ACC112 (cell line): ENCODE measurements around the gene PERM1.
"Not testable (repeated sequence)": the region's sequence is repeated elsewhere in the genome, so short reads cannot be mapped to it uniquely, and the experiment has no call there.

Experiments
- H2AFZ ChIP-seq: fragments of 200-600 bp; sonication (generic); one replicate; pipeline ENCODE4 v1.6.0; 2017; ENCODE audit warnings: antibody characterized with exemption, low read length; ENCODE audit not compliant: unreplicated experiment
- H3K27ac ChIP-seq: fragments of 200-600 bp; sonication (generic); 2 replicates; pipeline ENCODE4 v1.5.1; 2014; ENCODE audit warnings: low read depth, mild to moderate bottlenecking, antibody characterized with exemption, low read length, moderate library complexity
- H3K27me3 ChIP-seq: fragments of 200-600 bp; sonication (generic); 2 replicates; pipeline ENCODE4 v1.6.1; 2014; ENCODE audit warnings: mild to moderate bottlenecking, antibody characterized with exemption, low read length, moderate library complexity, mixed read lengths; ENCODE audit not compliant: insufficient read depth
- H3K36me3 ChIP-seq: fragments of 200-600 bp; sonication (generic); 2 replicates; pipeline ENCODE4 v1.6.1; 2016; ENCODE audit warnings: mild to moderate bottlenecking, antibody characterized with exemption, low read length, moderate library complexity, mixed read lengths; ENCODE audit not compliant: insufficient read depth
- H3K4me1 ChIP-seq: fragments of 200-600 bp; sonication (generic); one replicate; pipeline ENCODE4 v1.6.1; 2016; ENCODE audit warnings: low read length, mixed read lengths; ENCODE audit not compliant: insufficient read depth, unreplicated experiment, control insufficient read depth
- H3K4me3 ChIP-seq: fragments of 200-600 bp; sonication (generic); 2 replicates; pipeline ENCODE4 v1.5.1; 2014; ENCODE audit warnings: mild to moderate bottlenecking, low read depth, low read length
- H3K79me2 ChIP-seq: fragments of 200-600 bp; sonication (generic); one replicate; pipeline ENCODE4 v1.6.0; 2016; ENCODE audit warnings: low read length; ENCODE audit not compliant: control insufficient read depth, unreplicated experiment, insufficient read depth

Gene PERM1

GRCh38 chr1:995665-996633, 14.1 kb upstream of the PERM1 start:
- H3K27me3 ChIP-seq: peaks cover 3% of the 10 kb centered on the region; the same call in 1 of the 2 replicates
- no peak overlapping the region for H3K27ac ChIP-seq
- no peaks in the 10 kb centered on the region for H3K4me1 ChIP-seq
- H3K79me2 ChIP-seq: peaks cover 5% of the 10 kb centered on the region
- no peak overlapping the region for H3K4me3 ChIP-seq
- no peak overlapping the region for H2AFZ ChIP-seq
- H3K36me3 ChIP-seq: no peaks in the 10 kb centered on the region

- not testable (repeated sequence) for H3K36me3 ChIP-seq, H2AFZ ChIP-seq, H3K27me3 ChIP-seq, H3K4me1 ChIP-seq, H3K79me2 ChIP-seq, H3K27ac ChIP-seq, H3K4me3 ChIP-seq
Observed at GRCh38 chr1:994546-994945, 12.7 kb upstream of the PERM1 start.

GRCh38 chr1:993379-993995, 11.6 kb upstream of the PERM1 start:
- Histone ChIP-seq H3K4me3 (no peak overlapping the region), H2AFZ (no peak overlapping the region), H3K27me3 (peaks cover 9% of the 10 kb centered on the region; the same call in 1 of the 2 replicates), H3K4me1 (no peaks in the 10 kb centered on the region), H3K27ac (no peak overlapping the region), H3K79me2 (no peaks in the 10 kb centered on the region), H3K36me3 (no peaks in the 10 kb centered on the region)

- peaks cover 9% of the 10 kb centered on the region; the same call in 1 of the 2 replicates for H3K27me3 ChIP-seq
- H3K27ac ChIP-seq: no peak overlapping the region
- no peak overlapping the region for H2AFZ ChIP-seq
- no peaks in the 10 kb centered on the region for H3K4me1 ChIP-seq
- no peaks in the 10 kb centered on the region for H3K36me3 ChIP-seq
- no peak overlapping the region for H3K4me3 ChIP-seq
- H3K79me2 ChIP-seq: no peaks in the 10 kb centered on the region
Observed at GRCh38 chr1:992362-992761, 10.5 kb upstream of the PERM1 start.

- H3K36me3 ChIP-seq: no peaks in the 10 kb centered on the region
- H3K4me3 ChIP-seq: no peak overlapping the region
- no peaks in the 10 kb centered on the region for H3K4me1 ChIP-seq
- peaks cover 9% of the 10 kb centered on the region; the same call in 1 of the 2 replicates for H3K27me3 ChIP-seq
- no peak overlapping the region for H2AFZ ChIP-seq
- no peaks in the 10 kb centered on the region for H3K79me2 ChIP-seq
- H3K27ac ChIP-seq: no peak overlapping the region
Observed at GRCh38 chr1:991895-992294, 10.0 kb upstream of the PERM1 start.

- not testable (repeated sequence) for H3K27me3 ChIP-seq, H3K4me1 ChIP-seq, H3K79me2 ChIP-seq, H2AFZ ChIP-seq, H3K4me3 ChIP-seq, H3K36me3 ChIP-seq, H3K27ac ChIP-seq
Observed at GRCh38 chr1:991275-991674, 9.4 kb upstream of the PERM1 start.

GRCh38 chr1:988061-988460, 6.2 kb upstream of the PERM1 start:
- H3K27me3 ChIP-seq, H3K4me3 ChIP-seq, H3K27ac ChIP-seq, H3K79me2 ChIP-seq, H3K36me3 ChIP-seq, H3K4me1 ChIP-seq, H2AFZ ChIP-seq: not testable (repeated sequence)

GRCh38 chr1:985126-985525, 3.2 kb upstream of the PERM1 start:
- H3K4me3 ChIP-seq: no peak overlapping the region
- H3K36me3 ChIP-seq: no peaks in the 10 kb centered on the region
- peaks cover 16% of the 10 kb centered on the region; the same call in 1 of the 2 replicates for H3K27me3 ChIP-seq
- no peaks in the 10 kb centered on the region for H3K4me1 ChIP-seq
- H2AFZ ChIP-seq: no peak overlapping the region
- no peaks in the 10 kb centered on the region for H3K79me2 ChIP-seq
- no peak overlapping the region for H3K27ac ChIP-seq

- H3K27ac ChIP-seq: no peak overlapping the region
- no peaks in the 10 kb centered on the region for H3K79me2 ChIP-seq
- peaks cover 14% of the 10 kb centered on the region; the same call in 1 of the 2 replicates for H3K27me3 ChIP-seq
- H2AFZ ChIP-seq: no peak overlapping the region
- peak overlapping the region; percentile 58; the same call in 1 of the 2 replicates for H3K4me3 ChIP-seq
- H3K4me1 ChIP-seq: no peaks in the 10 kb centered on the region
- no peaks in the 10 kb centered on the region for H3K36me3 ChIP-seq
Observed at GRCh38 chr1:984476-984814, 2.6 kb upstream of the PERM1 start.

GRCh38 chr1:983798-984475, 2.0 kb upstream of the PERM1 start:
- Histone ChIP-seq H3K27me3 (peaks cover 9% of the 10 kb centered on the region; the same call in 1 of the 2 replicates), H3K4me3 (peak overlapping the region; percentile 58; the same call in 1 of the 2 replicates), H3K79me2 (no peaks in the 10 kb centered on the region), H2AFZ (no peak overlapping the region), H3K4me1 (no peaks in the 10 kb centered on the region), H3K27ac (no peak overlapping the region), H3K36me3 (no peaks in the 10 kb centered on the region)
